ENCODE data around the gene TMEM8B.

TMEM8B gene

GRCh38 chr9:35829084-35829763 lies at the start of gene TMEM8B:
Gene TMEM8B (plus strand): TSS chr9:35829228. CDS start chr9:35829448, 220 bp downstream.
- peak; percentile 82 for DNase-seq (ENCODE audit: insufficient read length, low spot score)
- TF ChIP-seq POLR2A (IDR thresholded peaks at IDR 0.05; ENCODE audit: low read depth, low read length): no peak
- FAIRE-seq: no peak

GRCh38 chr9:35781066-35781465 lies 48.0 kb upstream of the TMEM8B start:
- TF ChIP-seq POLR2A (IDR thresholded peaks at IDR 0.05; ENCODE audit: low read depth, low read length): no peak
- DNase-seq (ENCODE audit: insufficient read length, low spot score) (no peak), FAIRE-seq (no peak)

GRCh38 chr9:35783418-35783817 lies 45.6 kb upstream of the TMEM8B start:
- TF ChIP-seq POLR2A (IDR thresholded peaks at IDR 0.05; ENCODE audit: low read depth, low read length): no peak
- FAIRE-seq (no peak), DNase-seq (ENCODE audit: insufficient read length, low spot score) (no peak)

- no peak for DNase-seq (ENCODE audit: insufficient read length, low spot score)
- TF ChIP-seq POLR2A (IDR thresholded peaks at IDR 0.05; ENCODE audit: low read depth, low read length): no peak
- FAIRE-seq: no peak
Observed at GRCh38 chr9:35789541-35789940, 39.5 kb upstream of the TMEM8B start.

GRCh38 chr9:35790025-35790384 lies 39.0 kb upstream of the TMEM8B start:
- DNase-seq (ENCODE audit: insufficient read length, low spot score) (no peak), FAIRE-seq (no peak)
- no peak for TF ChIP-seq POLR2A (IDR thresholded peaks at IDR 0.05; ENCODE audit: low read depth, low read length)

GRCh38 chr9:35790385-35791296 lies 38.4 kb upstream of the TMEM8B start:
- DNase-seq (ENCODE audit: insufficient read length, low spot score) (peak; percentile 55), FAIRE-seq (peak; percentile 92)
- TF ChIP-seq POLR2A (IDR thresholded peaks at IDR 0.05; ENCODE audit: low read depth, low read length): no peak

GRCh38 chr9:35791297-35791921 lies 37.6 kb upstream of the TMEM8B start, which contains the start of gene NPR2:
Gene NPR2 (plus strand): TSS chr9:35791591. CDS start chr9:35792409, 818 bp downstream.
- DNase-seq (ENCODE audit: insufficient read length, low spot score) (no peak), FAIRE-seq (no peak)
- TF ChIP-seq POLR2A (IDR thresholded peaks at IDR 0.05; ENCODE audit: low read depth, low read length): no peak

GRCh38 chr9:35792024-35792813 lies 36.8 kb upstream of the TMEM8B start:
- no peak for DNase-seq (ENCODE audit: insufficient read length, low spot score)
- TF ChIP-seq POLR2A (IDR thresholded peaks at IDR 0.05; ENCODE audit: low read depth, low read length): no peak
- FAIRE-seq: no peak

- FAIRE-seq: no peak
- no peak for DNase-seq (ENCODE audit: insufficient read length, low spot score)
- TF ChIP-seq POLR2A (IDR thresholded peaks at IDR 0.05; ENCODE audit: low read depth, low read length): no peak
Observed at GRCh38 chr9:35792826-35793225, 36.2 kb upstream of the TMEM8B start.

GRCh38 chr9:35793461-35793860 lies 35.6 kb upstream of the TMEM8B start:
- DNase-seq (ENCODE audit: insufficient read length, low spot score) (no peak), FAIRE-seq (no peak)
- TF ChIP-seq POLR2A (IDR thresholded peaks at IDR 0.05; ENCODE audit: low read depth, low read length): no peak

GRCh38 chr9:35795695-35796094 lies 33.3 kb upstream of the TMEM8B start:
- DNase-seq (ENCODE audit: insufficient read length, low spot score): no peak
- TF ChIP-seq POLR2A (IDR thresholded peaks at IDR 0.05; ENCODE audit: low read depth, low read length): no peak
- FAIRE-seq: peak; percentile 86

- no peak for DNase-seq (ENCODE audit: insufficient read length, low spot score)
- FAIRE-seq: no peak
- no peak for TF ChIP-seq POLR2A (IDR thresholded peaks at IDR 0.05; ENCODE audit: low read depth, low read length)
Observed at GRCh38 chr9:35797311-35798109, 31.5 kb upstream of the TMEM8B start.
